BLaER1 treated with 17β-estradiol and CSF1 and Interleukin-3, amounts not matched to agents 10 nM and 100 nM (cell line): ENCODE results near the gene GNG3.

ENCODE experiments used
- H3K27ac ChIP-seq, 11 experiments: shearing (Covaris generic); formaldehyde crosslinking; 2 replicates each; pipeline ENCODE4 v1.8.1; 2022
- H3K27me3 ChIP-seq, 11 experiments: shearing (Covaris generic); formaldehyde crosslinking; 2 replicates each; pipeline ENCODE4 v1.8.1; 2022
- H3K36me3 ChIP-seq, 11 experiments: shearing (Covaris generic); formaldehyde crosslinking; 2 replicates each; pipeline ENCODE4 v1.8.1; 2022
- H3K4me1 ChIP-seq, 10 experiments: shearing (Covaris generic); formaldehyde crosslinking; 2 replicates each; pipeline ENCODE4 v1.8.1; 2022
- H3K4me2 ChIP-seq, 11 experiments: shearing (Covaris generic); formaldehyde crosslinking; 2 replicates each; pipeline ENCODE4 v1.8.1; 2022
- H3K4me3 ChIP-seq, 10 experiments: shearing (Covaris generic); formaldehyde crosslinking; 2 replicates each; pipeline ENCODE4 v1.8.1; 2022
- H3K9ac ChIP-seq, 11 experiments: shearing (Covaris generic); formaldehyde crosslinking; 2 replicates each; pipeline ENCODE4 v1.8.1; 2022
- H3K9me3 ChIP-seq, 11 experiments: shearing (Covaris generic); formaldehyde crosslinking; replicated peaks in 1 of 11; 2 replicates each; pipeline ENCODE4 v1.8.1; 2022
- H4K20me1 ChIP-seq, 11 experiments: shearing (Covaris generic); formaldehyde crosslinking; 2 replicates each; pipeline ENCODE4 v1.8.1; 2022
- Cebpa-rat ChIP-seq, 11 experiments: shearing (Covaris generic); IDR thresholded peaks; 2 replicates each; pipeline ENCODE4 v1.8.1; 2022

Gene GNG3

GRCh38 chr11:62709247-62710000, 1.9 kb downstream of the GNG3 start:
- peak overlapping the region; percentile 82 to 93 (median 91) for H3K9ac ChIP-seq
- H4K20me1 ChIP-seq = no peaks in the 10 kb centered on the region
- peak overlapping the region; percentile 89 to 99 (median 96) for H3K27ac ChIP-seq
- no peaks in the 10 kb centered on the region for H3K9me3 ChIP-seq
- H3K4me2 ChIP-seq = peak overlapping the region; percentile 88 to 100 (median 98)
- H3K36me3 ChIP-seq = peaks cover 43 to 63% (median 48%) of the 10 kb centered on the region in 11 experiments
- H3K4me1 ChIP-seq = peaks cover 46 to 52% (median 50%) of the 10 kb centered on the region in 10 experiments
- no peaks in the 10 kb centered on the region for H3K27me3 ChIP-seq
- H3K4me3 ChIP-seq = peak overlapping the region; percentile 58 to 73 (median 62)
- no peak for TF ChIP-seq Cebpa-rat (IDR thresholded peaks at IDR 0.05)

GRCh38 chr11:62710001-62710345, 2.5 kb downstream of the GNG3 start:
- Histone ChIP-seq H4K20me1 (no peaks in the 10 kb centered on the region), H3K4me3 (peak overlapping the region; percentile 58 to 73 (median 62)), H3K4me1 (peaks cover 41 to 50% (median 46%) of the 10 kb centered on the region in 10 experiments), H3K4me2 (peak overlapping the region; percentile 88 to 100 (median 98)), H3K27ac (peak overlapping the region; percentile 89 to 99 (median 96)), H3K9ac (peak overlapping the region; percentile 82 to 93 (median 91)), H3K9me3 (no peaks in the 10 kb centered on the region), H3K36me3 (peaks cover 47 to 65% (median 52%) of the 10 kb centered on the region in 11 experiments), H3K27me3 (no peaks in the 10 kb centered on the region)
- no peak for TF ChIP-seq Cebpa-rat (IDR thresholded peaks at IDR 0.05)

- H3K9ac ChIP-seq = no peak overlapping the region
- H3K4me2 ChIP-seq = no peak overlapping the region
These were observed 4.9 kb downstream of the GNG3 start for GRCh38 chr11:62712276-62712812.

DNA sequence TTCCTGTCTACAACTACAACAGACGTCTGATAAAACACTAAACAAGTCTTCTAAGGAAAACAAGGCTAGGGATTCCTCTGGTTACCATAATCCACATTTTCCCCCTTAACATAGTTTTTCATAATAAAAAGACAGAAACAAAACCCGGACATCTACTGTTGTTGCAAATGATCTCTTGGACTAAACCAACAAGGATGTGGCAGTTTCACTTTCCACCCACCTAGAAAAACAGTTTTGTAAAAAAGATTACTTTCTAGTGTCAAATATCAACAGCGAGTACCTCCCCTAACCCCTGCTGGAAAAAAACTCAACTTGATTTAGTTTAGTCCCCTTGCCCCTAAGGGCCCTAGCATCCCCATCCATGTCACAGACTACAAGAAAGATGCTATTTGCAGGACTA, 5.4 kb downstream of the GNG3 start:
- H3K4me1 ChIP-seq = peaks cover 19 to 25% (median 22%) of the 10 kb centered on the region in 10 experiments
- no peak overlapping the region for H3K4me3 ChIP-seq
- H3K9me3 ChIP-seq = no peaks in the 10 kb centered on the region
- no peak for TF ChIP-seq Cebpa-rat (IDR thresholded peaks at IDR 0.05)
- H3K27me3 ChIP-seq = no peaks in the 10 kb centered on the region
- peak overlapping the region in 1 of 11 experiments; percentile 11; a peak in 2 of 22 replicates for H3K27ac ChIP-seq
- H3K9ac ChIP-seq = peak overlapping the region in 1 of 11 experiments; percentile 3; a peak in 1 of 22 replicates
- H3K36me3 ChIP-seq = peaks cover 75 to 83% (median 76%) of the 10 kb centered on the region in 11 experiments
- no peak overlapping the region for H3K4me2 ChIP-seq
- H4K20me1 ChIP-seq = peaks cover 0 to 14% (median 4%) of the 10 kb centered on the region in 11 experiments; a peak in 9 of 22 replicates

More at GRCh38 chr11:62712276-62712812, 4.9 kb downstream of the GNG3 start:
- Histone ChIP-seq H4K20me1 (peaks cover 0 to 9% (median 3%) of the 10 kb centered on the region in 11 experiments; a peak in 8 of 22 replicates), H3K4me3 (no peak overlapping the region), H3K4me1 (peaks cover 24 to 30% (median 27%) of the 10 kb centered on the region in 10 experiments), H3K36me3 (peaks cover 70 to 79% (median 72%) of the 10 kb centered on the region in 11 experiments), H3K27me3 (no peaks in the 10 kb centered on the region), H3K27ac (no peak overlapping the region; a peak in 1 of 22 replicates), H3K9me3 (no peaks in the 10 kb centered on the region)
- TF ChIP-seq Cebpa-rat (IDR thresholded peaks at IDR 0.05) = no peak

GRCh38 chr11:62713343-62713742, 5.9 kb downstream of the GNG3 start:
- H3K9ac ChIP-seq = peak overlapping the region in 4 of 11 experiments; percentile 0 to 19 (median 11); a peak in 2 of 22 replicates
- TF ChIP-seq Cebpa-rat (IDR thresholded peaks at IDR 0.05) = no peak
- H3K27ac ChIP-seq = peak overlapping the region in 2 of 11 experiments; percentile 0 to 11; a peak in 1 of 22 replicates
- no peaks in the 10 kb centered on the region for H3K27me3 ChIP-seq
- H3K4me3 ChIP-seq = no peak overlapping the region
- H3K4me1 ChIP-seq = peaks cover 14 to 20% (median 17%) of the 10 kb centered on the region in 10 experiments
- H3K4me2 ChIP-seq = no peak overlapping the region
- H4K20me1 ChIP-seq = peaks cover 0 to 19% (median 4%) of the 10 kb centered on the region in 11 experiments; a peak in 9 of 22 replicates
- peaks cover 80 to 84% (median 81%) of the 10 kb centered on the region in 11 experiments for H3K36me3 ChIP-seq
- H3K9me3 ChIP-seq = no peaks in the 10 kb centered on the region

DNA sequence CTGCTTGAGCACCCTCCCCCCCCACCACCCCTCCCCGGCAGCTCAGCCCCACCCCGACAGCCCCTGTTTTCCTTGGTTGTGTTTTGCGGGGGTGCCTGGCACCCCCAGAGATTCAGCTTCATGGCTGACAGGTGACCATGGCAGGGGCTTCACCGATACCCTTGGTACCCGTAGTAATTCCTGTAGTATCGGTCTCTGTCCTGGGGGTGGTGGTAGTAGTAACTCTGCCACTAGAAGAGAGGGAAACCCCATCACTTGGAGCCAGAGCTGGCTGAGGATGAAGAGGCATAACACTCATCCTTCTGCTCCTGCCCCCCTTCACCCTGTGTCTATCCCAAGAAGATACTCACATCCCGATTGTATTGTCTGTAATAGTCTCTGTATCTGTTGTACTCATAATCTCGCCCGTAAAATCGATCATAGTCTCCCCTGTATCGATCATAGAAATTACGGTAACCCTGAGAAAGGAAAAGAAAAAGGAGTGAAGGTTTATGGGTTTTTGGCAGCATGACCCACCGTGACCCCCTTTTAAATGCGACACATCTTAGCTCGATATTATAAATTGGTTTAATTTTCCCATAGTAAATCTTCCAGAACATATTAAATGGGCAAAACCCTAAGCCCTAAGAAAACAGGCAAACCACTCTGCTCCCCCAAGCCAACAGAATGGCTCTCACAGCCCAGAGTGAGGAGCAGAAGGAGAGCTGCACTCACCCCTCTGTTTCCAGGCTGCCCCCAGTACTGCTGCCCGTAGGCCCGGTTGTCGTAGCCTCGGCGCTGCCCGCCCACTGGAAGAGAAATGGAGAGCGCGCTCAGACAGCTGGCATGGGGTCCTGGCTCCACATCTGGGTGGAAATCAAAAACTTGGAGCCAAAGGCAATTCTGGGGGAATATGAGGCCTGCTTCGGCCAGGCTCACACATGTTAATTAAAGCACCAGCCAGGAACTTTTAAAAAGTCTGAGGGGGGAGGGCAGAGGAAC, 8.0 kb downstream of the GNG3 start:
- Histone ChIP-seq H3K36me3 (peaks cover 96 to 100% (median 97%) of the 10 kb centered on the region in 11 experiments), H3K27me3 (no peaks in the 10 kb centered on the region), H3K4me1 (peaks cover 0 to 4% (median under 1%) of the 10 kb centered on the region in 10 experiments; a peak in 7 of 20 replicates), H3K9ac (peak overlapping the region in 5 of 11 experiments; percentile 9 to 24 (median 15); a peak in 4 of 22 replicates), H4K20me1 (peaks cover 0 to 20% (median 4%) of the 10 kb centered on the region in 11 experiments; a peak in 9 of 22 replicates), H3K9me3 (no peaks in the 10 kb centered on the region), H3K4me2 (no peak overlapping the region), H3K4me3 (no peak overlapping the region), H3K27ac (no peak overlapping the region)
- TF ChIP-seq Cebpa-rat (IDR thresholded peaks at IDR 0.05) = no peak

DNA sequence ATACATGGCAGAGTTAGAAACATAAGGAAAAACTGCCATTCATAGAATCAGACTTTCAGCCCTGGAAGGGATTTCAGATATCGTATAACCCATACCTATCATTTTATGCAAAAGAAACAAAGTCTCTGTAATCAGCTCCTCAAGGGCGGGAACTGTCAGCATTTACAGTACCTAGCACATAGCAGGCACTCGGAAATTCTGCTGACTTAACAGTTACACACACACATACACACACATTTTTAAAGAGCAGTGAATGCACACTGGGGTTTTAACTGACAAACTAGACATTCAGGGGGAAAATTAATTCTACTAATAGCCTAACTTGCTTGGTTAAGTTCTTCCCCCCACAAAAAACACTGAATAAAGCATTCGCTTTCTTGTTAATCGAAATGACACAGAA, 8.7 kb downstream of the GNG3 start:
- H3K9ac ChIP-seq = peak overlapping the region in 4 of 11 experiments; percentile 3 to 26 (median 15); a peak in 1 of 22 replicates
- TF ChIP-seq Cebpa-rat (IDR thresholded peaks at IDR 0.05) = no peak
- H3K4me3 ChIP-seq = no peak overlapping the region
- H3K36me3 ChIP-seq = peaks cover 96 to 100% (median 97%) of the 10 kb centered on the region in 11 experiments
- H3K4me2 ChIP-seq = no peak overlapping the region
- H3K27me3 ChIP-seq = no peaks in the 10 kb centered on the region
- no peak overlapping the region; a peak in 1 of 22 replicates for H3K27ac ChIP-seq
- H3K9me3 ChIP-seq = no peaks in the 10 kb centered on the region
- H3K4me1 ChIP-seq = peaks cover 0 to 4% (median 0%) of the 10 kb centered on the region in 10 experiments; a peak in 2 of 20 replicates
- H4K20me1 ChIP-seq = peaks cover 0 to 20% (median 4%) of the 10 kb centered on the region in 11 experiments; a peak in 9 of 22 replicates

DNA sequence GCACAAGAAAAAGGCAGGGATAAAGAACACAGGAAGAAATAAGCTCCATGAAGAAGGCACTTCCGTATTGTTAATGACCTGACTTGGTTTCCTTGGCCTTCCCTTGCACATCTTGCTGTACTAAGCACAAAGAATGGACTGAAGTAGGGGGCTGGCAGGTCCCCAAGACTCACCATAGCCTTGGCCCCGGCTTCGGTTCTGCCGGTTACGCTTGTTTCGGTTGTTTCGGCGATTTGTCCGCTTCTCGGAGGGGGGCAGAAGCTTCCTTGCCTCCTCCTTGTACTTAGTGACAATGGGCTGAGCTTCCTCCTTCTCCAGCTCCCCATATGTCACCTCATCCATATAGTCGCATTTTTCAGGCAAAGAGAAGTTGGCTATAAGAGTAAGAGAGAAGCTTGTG, 9.3 kb downstream of the GNG3 start:
- peaks cover 2 to 23% (median 6%) of the 10 kb centered on the region in 11 experiments; a peak in 11 of 22 replicates for H4K20me1 ChIP-seq
- no peak overlapping the region; a peak in 1 of 22 replicates for H3K27ac ChIP-seq
- H3K4me2 ChIP-seq = no peak overlapping the region
- peaks cover 0 to 4% (median 0%) of the 10 kb centered on the region in 10 experiments; a peak in 3 of 20 replicates for H3K4me1 ChIP-seq
- no peak overlapping the region for H3K4me3 ChIP-seq
- H3K9me3 ChIP-seq = no peaks in the 10 kb centered on the region
- no peak for TF ChIP-seq Cebpa-rat (IDR thresholded peaks at IDR 0.05)
- peak overlapping the region in 6 of 11 experiments; percentile 3 to 28 (median 10); a peak in 3 of 22 replicates for H3K9ac ChIP-seq
- H3K27me3 ChIP-seq = no peaks in the 10 kb centered on the region
- H3K36me3 ChIP-seq = peaks cover 96 to 100% (median 97%) of the 10 kb centered on the region in 11 experiments
